ENCODE results near the gene GMPR.

Gene GMPR

DNA sequence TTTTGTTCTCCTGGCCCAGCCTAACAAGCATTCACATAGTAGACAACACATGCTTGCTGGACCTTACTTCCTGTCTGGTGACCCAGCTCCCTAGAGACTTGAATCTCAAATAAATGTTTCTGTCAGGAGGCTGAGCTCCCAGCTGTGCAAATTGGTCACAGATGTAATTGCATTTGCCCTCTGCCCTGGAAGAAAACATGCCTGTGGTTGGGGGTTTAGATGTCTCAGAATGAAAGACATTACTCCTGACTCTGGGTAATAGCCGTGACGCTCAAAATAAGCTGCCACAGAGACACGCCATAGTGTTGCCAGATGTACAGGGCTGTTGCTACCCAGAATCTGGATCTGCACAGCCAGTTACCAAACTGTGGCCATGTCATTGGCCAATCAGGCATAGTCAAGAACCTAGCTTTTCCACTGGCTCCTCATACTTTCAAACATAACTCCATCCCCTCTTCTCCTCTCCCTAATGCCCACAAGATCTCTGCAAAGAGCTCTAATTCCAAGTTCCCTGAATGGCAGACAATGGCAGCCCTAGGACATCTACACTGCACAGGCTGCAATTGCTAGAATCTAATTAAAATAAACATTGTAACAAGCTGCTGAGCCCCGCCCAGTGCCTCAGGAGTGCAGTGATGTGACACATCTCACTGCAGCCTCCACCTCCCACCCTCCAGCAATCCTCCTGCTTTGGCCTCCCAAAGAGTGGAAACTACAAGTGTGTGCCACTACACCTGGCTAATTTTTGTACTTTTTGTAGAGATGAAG lies 32.8 kb upstream of the GMPR start:
- Histone ChIP-seq H3K9ac (ENCODE audit: low read depth in 1 of 2, low read length in 2 of 2) (no peak overlapping the region), H3K4me1 (ENCODE audit: control insufficient read depth in 1 of 2, insufficient read depth in 2 of 2, low read length in 2 of 2) (peaks cover 8 to 13% of the 10 kb centered on the region in 2 donors), H3K9me3 (ENCODE audit: control insufficient read depth in 1 of 2, low read length in 2 of 2) (no peaks in the 10 kb centered on the region), H3K27me3 (ENCODE audit: control insufficient read depth in 1 of 2, insufficient read depth in 2 of 2, low read length in 2 of 2) (no peaks in the 10 kb centered on the region), H3K36me3 (ENCODE audit: control insufficient read depth in 1 of 2, insufficient read depth in 2 of 2, low read length in 2 of 2) (no peaks in the 10 kb centered on the region), H3K27ac (ENCODE audit: low read depth, low read length) (no peak overlapping the region), H3K4me3 (ENCODE audit: low read depth in 1 of 2, low read length in 2 of 2) (no peak overlapping the region)

DNA sequence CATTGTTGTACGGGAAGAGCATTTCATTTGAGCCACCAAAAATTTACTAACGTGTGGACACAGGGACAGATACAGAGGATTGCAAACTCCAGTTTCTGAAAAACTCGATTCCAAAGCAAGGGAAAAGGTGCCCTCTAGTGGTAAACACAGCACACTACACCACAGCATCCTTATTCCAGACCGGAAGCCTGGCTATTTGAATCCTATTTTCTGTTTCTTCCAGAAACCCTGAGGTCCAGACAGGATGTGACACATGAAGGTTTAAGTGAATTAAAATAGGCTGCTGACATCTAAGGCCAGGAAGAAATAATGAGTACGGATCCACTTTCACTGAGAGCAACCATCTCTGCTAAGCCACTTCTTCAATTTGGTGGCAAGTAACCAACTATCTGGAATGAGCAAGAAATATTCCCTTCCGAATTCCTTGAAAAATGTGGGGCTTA lies 31.8 kb upstream of the GMPR start:
- Histone ChIP-seq H3K4me3 (ENCODE audit: low read depth in 1 of 2, low read length in 2 of 2) (no peak overlapping the region), H3K27me3 (ENCODE audit: control insufficient read depth in 1 of 2, insufficient read depth in 2 of 2, low read length in 2 of 2) (no peaks in the 10 kb centered on the region), H3K9me3 (ENCODE audit: control insufficient read depth in 1 of 2, low read length in 2 of 2) (no peaks in the 10 kb centered on the region), H3K4me1 (ENCODE audit: control insufficient read depth in 1 of 2, insufficient read depth in 2 of 2, low read length in 2 of 2) (peaks cover 3 to 13% of the 10 kb centered on the region in 2 donors), H3K9ac (ENCODE audit: low read depth in 1 of 2, low read length in 2 of 2) (no peak overlapping the region), H3K36me3 (ENCODE audit: control insufficient read depth in 1 of 2, insufficient read depth in 2 of 2, low read length in 2 of 2) (no peaks in the 10 kb centered on the region), H3K27ac (ENCODE audit: low read depth, low read length) (no peak overlapping the region)

DNA sequence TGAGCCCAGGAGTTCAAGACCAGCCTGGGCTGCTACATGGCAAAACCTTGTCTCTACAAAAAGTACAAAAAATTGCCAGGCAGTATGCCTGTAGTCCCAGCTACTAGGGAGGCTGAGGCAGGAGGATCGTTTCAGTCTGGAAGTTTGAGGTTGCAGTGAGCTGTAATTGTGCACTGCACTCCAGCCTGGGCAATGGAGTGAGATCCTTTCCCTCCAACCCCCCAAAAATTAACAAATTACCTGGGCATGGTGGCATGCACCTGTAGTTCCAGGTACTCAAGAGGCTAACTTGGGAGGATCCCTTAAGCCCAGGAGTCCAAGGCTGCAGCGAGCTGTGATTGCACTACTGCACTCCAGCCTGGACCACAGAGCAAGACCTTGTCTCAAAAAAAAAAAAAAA lies 29.4 kb upstream of the GMPR start:
- Histone ChIP-seq H3K27ac (ENCODE audit: low read depth, low read length) (no peak overlapping the region), H3K4me3 (ENCODE audit: low read depth in 1 of 2, low read length in 2 of 2) (no peak overlapping the region), H3K27me3 (ENCODE audit: control insufficient read depth in 1 of 2, insufficient read depth in 2 of 2, low read length in 2 of 2) (no peaks in the 10 kb centered on the region), H3K9ac (ENCODE audit: low read depth in 1 of 2, low read length in 2 of 2) (no peak overlapping the region), H3K4me1 (ENCODE audit: control insufficient read depth in 1 of 2, insufficient read depth in 2 of 2, low read length in 2 of 2) (peaks cover 3 to 13% of the 10 kb centered on the region in 2 donors), H3K9me3 (ENCODE audit: control insufficient read depth in 1 of 2, low read length in 2 of 2) (no peaks in the 10 kb centered on the region), H3K36me3 (ENCODE audit: control insufficient read depth in 1 of 2, insufficient read depth in 2 of 2, low read length in 2 of 2) (no peaks in the 10 kb centered on the region)

DNA sequence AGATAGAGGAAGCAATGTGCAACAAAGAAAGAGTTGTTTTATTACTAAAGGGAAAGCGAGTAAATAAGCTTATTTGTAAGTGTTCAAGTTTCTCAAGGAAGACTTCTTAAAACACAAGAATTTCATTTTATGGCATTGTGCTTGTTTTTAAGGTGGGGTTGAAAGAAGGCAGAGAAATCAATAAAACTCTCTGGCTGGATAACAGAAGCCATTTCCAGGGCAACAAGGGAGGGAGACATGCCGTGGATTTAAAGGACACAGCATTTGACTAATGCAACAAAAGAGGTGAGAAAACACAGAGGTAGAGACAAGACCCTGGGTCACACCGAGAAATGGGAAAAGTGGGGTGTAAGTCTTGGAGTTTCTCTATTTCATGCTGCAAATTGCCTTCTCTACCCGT lies 28.8 kb upstream of the GMPR start:
- Histone ChIP-seq H3K4me3 (ENCODE audit: low read depth in 1 of 2, low read length in 2 of 2) (no peak overlapping the region), H3K9ac (ENCODE audit: low read depth in 1 of 2, low read length in 2 of 2) (no peak overlapping the region), H3K36me3 (ENCODE audit: control insufficient read depth in 1 of 2, insufficient read depth in 2 of 2, low read length in 2 of 2) (no peaks in the 10 kb centered on the region), H3K4me1 (ENCODE audit: control insufficient read depth in 1 of 2, insufficient read depth in 2 of 2, low read length in 2 of 2) (peaks cover 3 to 13% of the 10 kb centered on the region in 2 donors), H3K27me3 (ENCODE audit: control insufficient read depth in 1 of 2, insufficient read depth in 2 of 2, low read length in 2 of 2) (no peaks in the 10 kb centered on the region), H3K27ac (ENCODE audit: low read depth, low read length) (no peak overlapping the region), H3K9me3 (ENCODE audit: control insufficient read depth in 1 of 2, low read length in 2 of 2) (no peaks in the 10 kb centered on the region)

DNA sequence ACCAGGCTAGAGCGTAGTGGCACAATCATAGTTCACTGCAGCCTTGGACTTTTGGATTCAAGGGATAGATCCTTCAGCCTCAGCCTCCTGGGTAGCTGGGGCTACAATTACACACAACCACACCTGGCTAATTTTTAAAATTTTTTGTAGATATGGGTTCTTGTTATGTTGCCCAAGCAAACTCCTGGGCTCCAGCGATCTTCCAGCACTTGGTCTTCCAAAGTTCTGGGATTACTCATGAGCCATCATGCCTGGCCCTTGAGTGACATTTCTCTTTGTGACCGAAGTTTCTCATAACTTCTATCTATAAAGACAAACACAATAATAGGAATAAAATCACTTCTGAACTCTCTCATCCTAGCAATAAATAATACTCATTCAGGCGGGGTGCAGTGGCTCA lies 26.1 kb upstream of the GMPR start:
- Histone ChIP-seq H3K9ac (ENCODE audit: low read depth in 1 of 2, low read length in 2 of 2) (no peak overlapping the region), H3K9me3 (ENCODE audit: control insufficient read depth in 1 of 2, low read length in 2 of 2) (no peaks in the 10 kb centered on the region), H3K4me1 (ENCODE audit: control insufficient read depth in 1 of 2, insufficient read depth in 2 of 2, low read length in 2 of 2) (peaks cover 0 to 4% of the 10 kb centered on the region in 2 donors), H3K36me3 (ENCODE audit: control insufficient read depth in 1 of 2, insufficient read depth in 2 of 2, low read length in 2 of 2) (no peaks in the 10 kb centered on the region), H3K27ac (ENCODE audit: low read depth, low read length) (no peak overlapping the region), H3K4me3 (ENCODE audit: low read depth in 1 of 2, low read length in 2 of 2) (no peak overlapping the region), H3K27me3 (ENCODE audit: control insufficient read depth in 1 of 2, insufficient read depth in 2 of 2, low read length in 2 of 2) (peaks cover 0 to 4% of the 10 kb centered on the region in 2 donors)

DNA sequence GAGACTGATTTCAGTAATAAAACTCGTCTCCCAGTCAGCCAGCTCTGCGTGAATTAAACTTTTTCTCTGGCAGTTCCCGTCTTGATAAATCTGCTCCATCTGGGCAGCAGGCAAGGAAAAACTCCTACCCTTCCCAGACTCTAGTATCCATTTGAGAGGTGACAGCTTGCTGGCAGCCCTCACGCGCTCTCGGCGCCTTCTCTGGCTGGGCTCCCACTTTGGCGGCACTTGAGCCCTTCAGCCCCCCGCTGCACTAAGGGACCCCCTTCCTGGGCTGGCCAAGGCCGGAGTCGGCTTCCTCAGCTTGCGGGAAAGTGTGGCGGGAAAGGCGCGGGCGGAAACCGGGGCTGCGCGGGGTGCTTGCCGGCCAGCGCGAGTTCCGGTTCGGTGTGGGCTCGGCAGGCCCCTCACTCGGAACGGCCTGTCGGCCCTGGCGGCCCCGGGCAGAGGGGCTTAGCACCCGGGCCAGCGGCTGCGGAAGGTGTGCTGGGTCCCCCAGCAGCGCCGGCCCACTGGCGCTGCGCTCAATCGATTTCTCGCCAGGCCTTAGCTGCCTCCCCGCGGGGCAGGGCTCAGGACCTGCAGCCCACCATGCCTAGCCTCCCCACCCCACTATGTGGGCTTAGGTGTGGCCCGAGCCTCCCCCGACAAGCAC lies 21.8 kb upstream of the GMPR start:
- H3K4me1 ChIP-seq (ENCODE audit: control insufficient read depth in 1 of 2, insufficient read depth in 2 of 2, low read length in 2 of 2), result no peaks in the 10 kb centered on the region
- H3K27me3 ChIP-seq (ENCODE audit: control insufficient read depth in 1 of 2, insufficient read depth in 2 of 2, low read length in 2 of 2), result peaks cover 0 to 6% of the 10 kb centered on the region in 2 donors
- no peak overlapping the region for H3K27ac ChIP-seq (ENCODE audit: low read depth, low read length)
- H3K36me3 ChIP-seq (ENCODE audit: control insufficient read depth in 1 of 2, insufficient read depth in 2 of 2, low read length in 2 of 2), result no peaks in the 10 kb centered on the region
- peak overlapping the region in 1 of 2 donors; percentile 51 for H3K4me3 ChIP-seq (ENCODE audit: low read depth in 1 of 2, low read length in 2 of 2)
- H3K9me3 ChIP-seq (ENCODE audit: control insufficient read depth in 1 of 2, low read length in 2 of 2), result no peaks in the 10 kb centered on the region
- H3K9ac ChIP-seq (ENCODE audit: low read depth in 1 of 2, low read length in 2 of 2), result no peak overlapping the region

DNA sequence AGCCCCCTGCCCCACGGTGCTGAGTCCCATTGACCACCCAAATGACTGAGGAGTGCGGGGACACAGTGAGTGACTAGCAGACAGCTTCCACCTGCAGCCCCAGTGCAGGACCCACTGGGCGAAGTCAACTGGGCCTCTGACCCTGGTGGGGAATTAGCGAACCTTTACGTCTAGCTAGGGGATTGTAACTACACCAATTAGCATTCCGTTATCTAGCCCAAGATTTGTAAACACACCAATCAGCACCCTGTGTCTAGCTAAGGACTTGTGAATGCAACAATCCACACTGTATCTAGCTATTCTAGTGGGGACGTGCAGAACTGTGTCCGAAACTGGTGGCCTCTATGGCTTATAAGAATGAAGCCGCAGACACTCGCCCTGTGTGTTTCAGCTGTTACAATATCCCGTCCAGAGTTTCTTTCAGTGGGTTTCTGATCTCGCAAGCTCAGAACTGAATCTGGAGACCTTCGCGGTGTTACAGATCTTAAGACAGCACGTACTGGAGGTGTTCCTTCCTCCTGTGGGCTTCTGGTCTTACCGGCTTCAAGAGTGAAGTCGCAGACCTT lies 21.1 kb upstream of the GMPR start:
- H3K9ac ChIP-seq (ENCODE audit: low read depth in 1 of 2, low read length in 2 of 2), result no peak overlapping the region
- H3K4me1 ChIP-seq (ENCODE audit: control insufficient read depth in 1 of 2, insufficient read depth in 2 of 2, low read length in 2 of 2), result no peaks in the 10 kb centered on the region
- peaks cover 0 to 6% of the 10 kb centered on the region in 2 donors for H3K27me3 ChIP-seq (ENCODE audit: control insufficient read depth in 1 of 2, insufficient read depth in 2 of 2, low read length in 2 of 2)
- no peak overlapping the region for H3K4me3 ChIP-seq (ENCODE audit: low read depth in 1 of 2, low read length in 2 of 2)
- H3K27ac ChIP-seq (ENCODE audit: low read depth, low read length), result no peak overlapping the region
- H3K36me3 ChIP-seq (ENCODE audit: control insufficient read depth in 1 of 2, insufficient read depth in 2 of 2, low read length in 2 of 2), result no peaks in the 10 kb centered on the region
- no peaks in the 10 kb centered on the region for H3K9me3 ChIP-seq (ENCODE audit: control insufficient read depth in 1 of 2, low read length in 2 of 2)

DNA sequence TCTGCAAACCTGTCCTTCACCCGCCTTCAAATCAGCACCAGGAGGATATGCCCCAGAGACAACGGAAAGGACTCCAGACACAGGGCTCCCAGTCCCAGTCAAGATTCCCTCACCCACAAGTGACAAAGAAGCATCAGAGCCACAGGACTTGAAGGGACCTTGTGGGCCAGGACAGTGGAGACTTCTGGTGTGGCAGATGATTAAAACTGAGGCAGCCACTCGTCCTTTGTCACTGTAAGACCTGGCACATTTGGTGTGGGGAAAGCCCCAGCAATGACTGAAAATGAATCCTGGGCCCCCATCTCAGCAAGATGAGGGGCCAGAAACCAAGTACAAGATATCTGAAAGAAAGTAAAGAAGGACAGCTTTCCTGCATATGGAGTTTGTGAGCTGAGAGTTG lies 15.6 kb upstream of the GMPR start:
- H3K27ac ChIP-seq (ENCODE audit: low read depth, low read length), result no peak overlapping the region
- no peaks in the 10 kb centered on the region for H3K36me3 ChIP-seq (ENCODE audit: control insufficient read depth in 1 of 2, insufficient read depth in 2 of 2, low read length in 2 of 2)
- no peak overlapping the region for H3K9ac ChIP-seq (ENCODE audit: low read depth in 1 of 2, low read length in 2 of 2)
- no peaks in the 10 kb centered on the region for H3K9me3 ChIP-seq (ENCODE audit: control insufficient read depth in 1 of 2, low read length in 2 of 2)
- no peak overlapping the region for H3K4me3 ChIP-seq (ENCODE audit: low read depth in 1 of 2, low read length in 2 of 2)
- H3K4me1 ChIP-seq (ENCODE audit: control insufficient read depth in 1 of 2, insufficient read depth in 2 of 2, low read length in 2 of 2), result no peaks in the 10 kb centered on the region
- H3K27me3 ChIP-seq (ENCODE audit: control insufficient read depth in 1 of 2, insufficient read depth in 2 of 2, low read length in 2 of 2), result no peaks in the 10 kb centered on the region

DNA sequence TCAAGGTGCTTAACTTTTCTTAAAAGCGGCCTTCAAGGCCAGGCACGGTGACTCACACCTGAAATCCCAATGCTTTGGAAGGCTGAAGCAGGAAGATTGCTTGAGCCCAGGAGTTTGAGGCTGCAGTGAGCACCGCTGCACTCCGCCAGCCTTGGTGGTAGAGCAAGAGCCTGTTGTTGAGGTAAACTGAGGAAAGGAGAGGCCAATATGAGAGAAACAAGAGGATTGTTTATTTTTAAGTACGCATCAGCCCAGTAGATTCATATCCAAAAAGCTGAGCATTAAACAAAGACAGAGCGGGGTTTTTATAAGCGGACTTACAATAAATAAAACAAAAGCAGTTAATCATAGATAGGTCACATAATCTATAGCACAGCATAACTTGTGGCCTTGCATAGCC lies 15.0 kb upstream of the GMPR start:
- H3K36me3 ChIP-seq (ENCODE audit: control insufficient read depth in 1 of 2, insufficient read depth in 2 of 2, low read length in 2 of 2), result no peaks in the 10 kb centered on the region
- H3K27me3 ChIP-seq (ENCODE audit: control insufficient read depth in 1 of 2, insufficient read depth in 2 of 2, low read length in 2 of 2), result peaks cover 0 to under 1% of the 10 kb centered on the region in 2 donors
- H3K9ac ChIP-seq (ENCODE audit: low read depth in 1 of 2, low read length in 2 of 2), result no peak overlapping the region
- H3K4me1 ChIP-seq (ENCODE audit: control insufficient read depth in 1 of 2, insufficient read depth in 2 of 2, low read length in 2 of 2), result no peaks in the 10 kb centered on the region
- no peak overlapping the region for H3K27ac ChIP-seq (ENCODE audit: low read depth, low read length)
- H3K9me3 ChIP-seq (ENCODE audit: control insufficient read depth in 1 of 2, low read length in 2 of 2), result no peaks in the 10 kb centered on the region
- H3K4me3 ChIP-seq (ENCODE audit: low read depth in 1 of 2, low read length in 2 of 2), result no peak overlapping the region

DNA sequence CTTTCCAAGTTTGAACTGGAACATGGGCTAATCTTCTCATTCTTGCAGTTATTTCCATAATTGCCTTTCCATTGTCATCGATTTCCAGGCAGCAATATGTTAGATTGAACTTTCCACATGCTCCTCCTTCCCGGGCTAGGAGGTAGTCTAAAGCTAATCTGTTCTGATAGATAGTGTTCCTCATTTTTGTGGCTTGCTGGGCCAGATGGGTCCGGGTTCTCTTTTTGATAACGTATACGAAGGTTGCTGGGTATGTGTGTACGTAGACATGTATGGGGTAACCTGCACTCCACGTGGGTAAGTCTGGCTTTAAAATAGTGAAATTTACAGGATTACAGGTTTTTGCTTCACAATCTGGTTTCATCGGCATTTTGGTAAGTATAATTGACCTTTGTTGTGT lies 14.0 kb upstream of the GMPR start:
- peaks cover 7 to 8% of the 10 kb centered on the region in 2 donors for H3K27me3 ChIP-seq (ENCODE audit: control insufficient read depth in 1 of 2, insufficient read depth in 2 of 2, low read length in 2 of 2)
- no peak overlapping the region for H3K9ac ChIP-seq (ENCODE audit: low read depth in 1 of 2, low read length in 2 of 2)
- H3K4me1 ChIP-seq (ENCODE audit: control insufficient read depth in 1 of 2, insufficient read depth in 2 of 2, low read length in 2 of 2), result no peaks in the 10 kb centered on the region
- H3K4me3 ChIP-seq (ENCODE audit: low read depth in 1 of 2, low read length in 2 of 2), result no peak overlapping the region
- no peaks in the 10 kb centered on the region for H3K36me3 ChIP-seq (ENCODE audit: control insufficient read depth in 1 of 2, insufficient read depth in 2 of 2, low read length in 2 of 2)
- no peaks in the 10 kb centered on the region for H3K9me3 ChIP-seq (ENCODE audit: control insufficient read depth in 1 of 2, low read length in 2 of 2)
- H3K27ac ChIP-seq (ENCODE audit: low read depth, low read length), result no peak overlapping the region

Measured in duodenal mucosa (tissue), 2 donors.